HepG2 (cell line): ENCODE data around the gene EPG5.

Experiments used
- CBX2 ChIP-seq, 2 experiments: fragments of 200-600 bp in 1 of 2; sonication (generic); formaldehyde crosslinking in 1 of 2; IDR thresholded peaks; 2 replicates each; pipeline versions ENCODE4 v1.7.0 to v1.8.1; 2018 to 2022; ENCODE audit warnings: low read depth in 2 of 2, low read length in 1 of 2, mild to moderate bottlenecking in 1 of 2, missing genetic modification reagents in 1 of 2
- EP300 ChIP-seq, 3 experiments: sonication (generic) in 1 of 3; formaldehyde crosslinking in 1 of 3; IDR thresholded peaks; 2 replicates each; pipeline versions ENCODE4 v1.5.1 to v1.6.1; 2011 to 2020; ENCODE audit warnings: low read depth in 2 of 3, low read length in 2 of 3, borderline replicate concordance in 1 of 3, improper control_type of control experiment in 1 of 3, mild to moderate bottlenecking in 1 of 3, missing genetic modification reagents in 1 of 3, moderate library complexity in 1 of 3
- ETV6 ChIP-seq: sonication (generic); formaldehyde crosslinking; conservative IDR thresholded peaks from 2 replicates; pipeline ENCODE4 v1.4.0; 2020; ENCODE audit warnings: missing genetic modification reagents
- GATAD1 ChIP-seq: IDR thresholded peaks from 2 replicates; pipeline ENCODE4 v1.6.1; 2016; ENCODE audit warnings: missing genetic modification reagents, missing compliant biosample characterization
- NFE2 ChIP-seq: sonication (generic); formaldehyde crosslinking; IDR thresholded peaks from 2 replicates; pipeline ENCODE4 v1.4.0; 2020; ENCODE audit warnings: missing genetic modification reagents
- SP2 ChIP-seq: sonication (generic); formaldehyde crosslinking; IDR thresholded peaks from 2 replicates; pipeline ENCODE4 v1.5.1; 2020; ENCODE audit warnings: mild to moderate bottlenecking, missing genetic modification reagents
- TAF1 ChIP-seq: sonication (generic); formaldehyde crosslinking; IDR thresholded peaks from 2 replicates; pipeline ENCODE4 v1.4.0; 2020; ENCODE audit warnings: missing genetic modification reagents
- TGIF2 ChIP-seq: IDR thresholded peaks from 2 replicates; pipeline ENCODE4 v1.6.1; 2016; ENCODE audit warnings: control low read depth, missing compliant biosample characterization
- TOE1 ChIP-seq: sonication (generic); formaldehyde crosslinking; IDR thresholded peaks from 2 replicates; pipeline ENCODE4 v1.4.0; 2020; ENCODE audit warnings: mild to moderate bottlenecking, missing genetic modification reagents
- ZFP90 ChIP-seq: sonication (generic); formaldehyde crosslinking; IDR thresholded peaks from 2 replicates; pipeline ENCODE4 v1.8.0; 2022; ENCODE audit warnings: missing genetic modification reagents, mild to moderate bottlenecking, inconsistent platforms, borderline replicate concordance
- ZNF670 ChIP-seq: sonication (generic); formaldehyde crosslinking; IDR thresholded peaks from 2 replicates; pipeline ENCODE4 v1.8.0; 2022; ENCODE audit warnings: mild to moderate bottlenecking, missing genetic modification reagents, borderline replicate concordance
- ZSCAN25 ChIP-seq: sonication (generic); formaldehyde crosslinking; IDR thresholded peaks from 2 replicates; pipeline ENCODE4 v1.8.0; 2022; ENCODE audit warnings: mild to moderate bottlenecking, missing genetic modification reagents
- TF ChIP-seq, protein P1 (sequence below): sonication (generic); formaldehyde crosslinking; IDR thresholded peaks from 2 replicates; pipeline ENCODE4 v1.8.0; 2022; ENCODE audit warnings: missing genetic modification reagents, mild to moderate bottlenecking, moderate library complexity, borderline replicate concordance
- TF ChIP-seq, protein P2 (sequence below): sonication (generic); formaldehyde crosslinking; IDR thresholded peaks from 2 replicates; pipeline ENCODE4 v1.5.0; 2020; ENCODE audit warnings: mild to moderate bottlenecking, missing genetic modification reagents, moderate library complexity

DNA sequence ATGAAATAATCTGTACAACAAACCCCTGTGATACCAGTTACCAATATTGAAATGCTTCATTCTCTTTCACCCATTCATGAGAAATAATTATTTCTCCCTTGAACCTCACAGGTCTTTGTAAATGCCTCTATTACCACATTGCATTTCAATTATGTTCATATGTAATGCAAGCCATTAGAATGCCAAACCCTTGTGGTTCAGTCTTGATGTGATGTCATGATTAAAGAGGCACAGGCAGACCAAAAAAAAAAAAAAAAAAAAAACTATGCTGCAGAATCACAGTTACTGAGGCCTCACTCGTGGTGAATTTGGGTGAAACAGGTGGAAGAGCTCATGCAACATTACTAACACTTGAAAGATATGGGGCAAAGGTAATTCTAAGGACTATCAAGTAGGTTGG is 9.4 kb upstream of the EPG5 start:
- TF ChIP-seq ETV6 (CRISPR knock-in tag) (no peak), ZFP90 (CRISPR knock-in tag) (no peak), ZSCAN25 (CRISPR knock-in tag) (no peak), TOE1 (CRISPR knock-in tag) (no peak), TGIF2 (no peak), NFE2 (CRISPR knock-in tag) (no peak), TAF1 (no peak), ZNF670 (CRISPR knock-in tag) (no peak), SP2 (no peak), GATAD1 (CRISPR knock-in tag) (no peak), EP300 (IDR thresholded peaks at IDR 0.05; ENCODE audit: low read depth in 2 of 2, low read length in 2 of 2) (no peak), EP300 (CRISPR knock-in tag; IDR thresholded peaks at IDR 0.05; ENCODE audit: borderline replicate concordance) (no peak), CBX2 (IDR thresholded peaks at IDR 0.05; ENCODE audit: low read depth, low read length) (no peak), CBX2 (CRISPR knock-in tag; IDR thresholded peaks at IDR 0.05; ENCODE audit: low read depth) (no peak)
- TF ChIP-seq, protein P1, sequence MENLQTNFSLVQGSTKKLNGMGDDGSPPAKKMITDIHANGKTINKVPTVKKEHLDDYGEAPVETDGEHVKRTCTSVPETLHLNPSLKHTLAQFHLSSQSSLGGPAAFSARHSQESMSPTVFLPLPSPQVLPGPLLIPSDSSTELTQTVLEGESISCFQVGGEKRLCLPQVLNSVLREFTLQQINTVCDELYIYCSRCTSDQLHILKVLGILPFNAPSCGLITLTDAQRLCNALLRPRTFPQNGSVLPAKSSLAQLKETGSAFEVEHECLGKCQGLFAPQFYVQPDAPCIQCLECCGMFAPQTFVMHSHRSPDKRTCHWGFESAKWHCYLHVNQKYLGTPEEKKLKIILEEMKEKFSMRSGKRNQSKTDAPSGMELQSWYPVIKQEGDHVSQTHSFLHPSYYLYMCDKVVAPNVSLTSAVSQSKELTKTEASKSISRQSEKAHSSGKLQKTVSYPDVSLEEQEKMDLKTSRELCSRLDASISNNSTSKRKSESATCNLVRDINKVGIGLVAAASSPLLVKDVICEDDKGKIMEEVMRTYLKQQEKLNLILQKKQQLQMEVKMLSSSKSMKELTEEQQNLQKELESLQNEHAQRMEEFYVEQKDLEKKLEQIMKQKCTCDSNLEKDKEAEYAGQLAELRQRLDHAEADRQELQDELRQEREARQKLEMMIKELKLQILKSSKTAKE (CRISPR knock-in tag) = no peak
- TF ChIP-seq, protein P2, sequence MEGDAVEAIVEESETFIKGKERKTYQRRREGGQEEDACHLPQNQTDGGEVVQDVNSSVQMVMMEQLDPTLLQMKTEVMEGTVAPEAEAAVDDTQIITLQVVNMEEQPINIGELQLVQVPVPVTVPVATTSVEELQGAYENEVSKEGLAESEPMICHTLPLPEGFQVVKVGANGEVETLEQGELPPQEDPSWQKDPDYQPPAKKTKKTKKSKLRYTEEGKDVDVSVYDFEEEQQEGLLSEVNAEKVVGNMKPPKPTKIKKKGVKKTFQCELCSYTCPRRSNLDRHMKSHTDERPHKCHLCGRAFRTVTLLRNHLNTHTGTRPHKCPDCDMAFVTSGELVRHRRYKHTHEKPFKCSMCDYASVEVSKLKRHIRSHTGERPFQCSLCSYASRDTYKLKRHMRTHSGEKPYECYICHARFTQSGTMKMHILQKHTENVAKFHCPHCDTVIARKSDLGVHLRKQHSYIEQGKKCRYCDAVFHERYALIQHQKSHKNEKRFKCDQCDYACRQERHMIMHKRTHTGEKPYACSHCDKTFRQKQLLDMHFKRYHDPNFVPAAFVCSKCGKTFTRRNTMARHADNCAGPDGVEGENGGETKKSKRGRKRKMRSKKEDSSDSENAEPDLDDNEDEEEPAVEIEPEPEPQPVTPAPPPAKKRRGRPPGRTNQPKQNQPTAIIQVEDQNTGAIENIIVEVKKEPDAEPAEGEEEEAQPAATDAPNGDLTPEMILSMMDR (CRISPR knock-in tag) = no peak
